ENCODE data around the gene DCTD. TPM values are rescaled to one million over a fixed set of nuclear protein-coding genes. Genes with fewer than 3 reads are reported as not detected.

Gene DCTD
- total RNA-seq, 4 donors from 2014 or later: 43.3 to 79.0 (median 53.1) TPM

DNA sequence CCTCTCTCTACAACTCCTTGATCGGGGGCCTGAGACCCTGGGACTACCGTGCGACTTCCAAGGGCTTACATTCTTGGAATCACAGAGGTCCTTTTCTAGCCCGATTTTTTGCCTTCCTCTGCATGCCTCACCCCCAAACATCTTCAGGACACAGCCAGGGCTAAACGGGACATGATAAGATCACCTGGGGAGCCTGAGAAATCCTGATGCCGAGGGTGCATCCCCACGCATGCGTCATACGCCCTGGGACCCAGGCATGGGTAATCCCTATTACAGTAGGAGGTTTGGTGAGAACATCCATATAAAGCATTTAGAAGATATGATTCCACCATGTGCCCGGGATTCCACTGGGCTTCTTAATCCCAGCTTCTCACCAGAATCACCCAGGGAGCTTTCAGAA lies 77.1 kb downstream of the DCTD start:
- DNase-seq (ENCODE audit: low spot score) (no peak), ATAC-seq (ENCODE audit: low FRiP score) (no peak)
- TF ChIP-seq, protein P1, sequence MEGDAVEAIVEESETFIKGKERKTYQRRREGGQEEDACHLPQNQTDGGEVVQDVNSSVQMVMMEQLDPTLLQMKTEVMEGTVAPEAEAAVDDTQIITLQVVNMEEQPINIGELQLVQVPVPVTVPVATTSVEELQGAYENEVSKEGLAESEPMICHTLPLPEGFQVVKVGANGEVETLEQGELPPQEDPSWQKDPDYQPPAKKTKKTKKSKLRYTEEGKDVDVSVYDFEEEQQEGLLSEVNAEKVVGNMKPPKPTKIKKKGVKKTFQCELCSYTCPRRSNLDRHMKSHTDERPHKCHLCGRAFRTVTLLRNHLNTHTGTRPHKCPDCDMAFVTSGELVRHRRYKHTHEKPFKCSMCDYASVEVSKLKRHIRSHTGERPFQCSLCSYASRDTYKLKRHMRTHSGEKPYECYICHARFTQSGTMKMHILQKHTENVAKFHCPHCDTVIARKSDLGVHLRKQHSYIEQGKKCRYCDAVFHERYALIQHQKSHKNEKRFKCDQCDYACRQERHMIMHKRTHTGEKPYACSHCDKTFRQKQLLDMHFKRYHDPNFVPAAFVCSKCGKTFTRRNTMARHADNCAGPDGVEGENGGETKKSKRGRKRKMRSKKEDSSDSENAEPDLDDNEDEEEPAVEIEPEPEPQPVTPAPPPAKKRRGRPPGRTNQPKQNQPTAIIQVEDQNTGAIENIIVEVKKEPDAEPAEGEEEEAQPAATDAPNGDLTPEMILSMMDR (IDR thresholded peaks at IDR 0.05): no peak

Other genes with a start within 250 kb of the DCTD start
- gene WWC2, start 181.9 kb upstream of the DCTD start, total RNA-seq: 10 to 100 TPM; 33.7 to 48.3 (median 42.9) TPM

All from omental fat pad (tissue), 4 donors.